HL-60 (cell line): ENCODE data around the gene HOXA11.
A peak's percentile ranks its signal among the peaks of the same experiment; 100 is the strongest.

Experiments used
- DNase-seq, 2 experiments: peaks; one replicate each; pipeline ENCODE4 v3.0.0-alpha.2; 2010 to 2020; ENCODE audit warnings: low read depth in 1 of 2, low spot score in 1 of 2
- H3K27ac ChIP-seq: fragments of 250-450 bp; sonication (Bioruptor Pico); replicated peaks from 2 replicates; pipeline ENCODE4 v1.5.1; 2020; ENCODE audit warnings: mild to moderate bottlenecking, moderate library complexity
- H3K27me3 ChIP-seq: fragments of 250-450 bp; sonication (Bioruptor Pico); 2 replicates; pipeline ENCODE4 v1.5.1; 2021; ENCODE audit warnings: mild to moderate bottlenecking, moderate library complexity; ENCODE audit not compliant: insufficient read depth, poor library complexity, severe bottlenecking
- H3K4me3 ChIP-seq: replicated peaks from 2 replicates; pipeline ENCODE4 v1.5.1; 2011; ENCODE audit warnings: mild to moderate bottlenecking, control low read depth, low read length; ENCODE audit not compliant: insufficient read depth
- GABPA ChIP-seq: IDR thresholded peaks from 2 replicates; pipeline ENCODE4 v1.6.1; 2012; ENCODE audit warnings: low read depth
- POLR2AphosphoS5 ChIP-seq: IDR thresholded peaks from 2 replicates; pipeline ENCODE4 v1.6.1; 2012; ENCODE audit warnings: low read depth
- SPI1 ChIP-seq: IDR thresholded peaks from 2 replicates; pipeline ENCODE4 v1.6.1; 2012; ENCODE audit warnings: low read depth, mild to moderate bottlenecking, borderline replicate concordance
- TF ChIP-seq, protein P1 (sequence below): IDR thresholded peaks from one replicate; pipeline ENCODE4 v1.5.1; 2011; ENCODE audit warnings: low read length, control low read depth, inconsistent platforms; ENCODE audit not compliant: insufficient read depth
- TF ChIP-seq, protein P2 (sequence below): IDR thresholded peaks from 2 replicates; pipeline ENCODE4 v1.6.1; 2012; ENCODE audit warnings: low read depth; ENCODE audit not compliant: insufficient replicate concordance

Gene HOXA11

DNA sequence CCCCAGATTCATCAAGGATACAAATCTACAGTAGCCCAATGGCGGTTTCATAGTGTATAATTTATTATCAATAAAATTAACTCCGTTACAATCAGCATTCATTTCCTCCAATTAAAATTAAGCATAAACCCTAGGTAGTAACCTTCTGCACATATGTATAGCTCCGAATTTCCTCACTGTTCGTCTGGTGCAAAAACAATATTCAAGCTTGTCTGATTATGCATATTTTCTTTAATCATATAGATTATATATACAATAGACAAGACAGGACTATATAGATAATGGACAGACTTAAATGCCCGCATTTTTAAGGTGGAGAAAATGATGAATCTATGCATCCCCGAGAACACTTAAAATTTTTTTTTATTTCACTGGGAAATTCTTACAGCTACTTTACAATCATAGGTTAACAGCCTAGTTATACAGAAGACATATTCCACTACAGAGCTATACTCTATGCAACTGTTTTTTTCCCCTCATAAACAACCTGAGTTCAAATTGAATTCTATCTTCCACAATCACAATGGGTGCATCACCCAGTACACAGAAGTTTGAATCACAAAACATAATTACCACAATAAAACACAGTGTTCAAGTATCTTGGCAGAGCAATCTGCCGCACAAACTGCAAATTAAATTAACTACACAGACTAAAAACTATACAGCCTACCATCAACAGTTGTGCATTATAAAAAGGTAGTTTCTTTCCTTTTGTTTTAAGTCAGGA lies 22.3 kb downstream of the HOXA11 start:
- no peak for TF ChIP-seq POLR2AphosphoS5
- TF ChIP-seq, protein P1, sequence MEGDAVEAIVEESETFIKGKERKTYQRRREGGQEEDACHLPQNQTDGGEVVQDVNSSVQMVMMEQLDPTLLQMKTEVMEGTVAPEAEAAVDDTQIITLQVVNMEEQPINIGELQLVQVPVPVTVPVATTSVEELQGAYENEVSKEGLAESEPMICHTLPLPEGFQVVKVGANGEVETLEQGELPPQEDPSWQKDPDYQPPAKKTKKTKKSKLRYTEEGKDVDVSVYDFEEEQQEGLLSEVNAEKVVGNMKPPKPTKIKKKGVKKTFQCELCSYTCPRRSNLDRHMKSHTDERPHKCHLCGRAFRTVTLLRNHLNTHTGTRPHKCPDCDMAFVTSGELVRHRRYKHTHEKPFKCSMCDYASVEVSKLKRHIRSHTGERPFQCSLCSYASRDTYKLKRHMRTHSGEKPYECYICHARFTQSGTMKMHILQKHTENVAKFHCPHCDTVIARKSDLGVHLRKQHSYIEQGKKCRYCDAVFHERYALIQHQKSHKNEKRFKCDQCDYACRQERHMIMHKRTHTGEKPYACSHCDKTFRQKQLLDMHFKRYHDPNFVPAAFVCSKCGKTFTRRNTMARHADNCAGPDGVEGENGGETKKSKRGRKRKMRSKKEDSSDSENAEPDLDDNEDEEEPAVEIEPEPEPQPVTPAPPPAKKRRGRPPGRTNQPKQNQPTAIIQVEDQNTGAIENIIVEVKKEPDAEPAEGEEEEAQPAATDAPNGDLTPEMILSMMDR: no peak
- no peak for TF ChIP-seq SPI1
- TF ChIP-seq, protein P2, sequence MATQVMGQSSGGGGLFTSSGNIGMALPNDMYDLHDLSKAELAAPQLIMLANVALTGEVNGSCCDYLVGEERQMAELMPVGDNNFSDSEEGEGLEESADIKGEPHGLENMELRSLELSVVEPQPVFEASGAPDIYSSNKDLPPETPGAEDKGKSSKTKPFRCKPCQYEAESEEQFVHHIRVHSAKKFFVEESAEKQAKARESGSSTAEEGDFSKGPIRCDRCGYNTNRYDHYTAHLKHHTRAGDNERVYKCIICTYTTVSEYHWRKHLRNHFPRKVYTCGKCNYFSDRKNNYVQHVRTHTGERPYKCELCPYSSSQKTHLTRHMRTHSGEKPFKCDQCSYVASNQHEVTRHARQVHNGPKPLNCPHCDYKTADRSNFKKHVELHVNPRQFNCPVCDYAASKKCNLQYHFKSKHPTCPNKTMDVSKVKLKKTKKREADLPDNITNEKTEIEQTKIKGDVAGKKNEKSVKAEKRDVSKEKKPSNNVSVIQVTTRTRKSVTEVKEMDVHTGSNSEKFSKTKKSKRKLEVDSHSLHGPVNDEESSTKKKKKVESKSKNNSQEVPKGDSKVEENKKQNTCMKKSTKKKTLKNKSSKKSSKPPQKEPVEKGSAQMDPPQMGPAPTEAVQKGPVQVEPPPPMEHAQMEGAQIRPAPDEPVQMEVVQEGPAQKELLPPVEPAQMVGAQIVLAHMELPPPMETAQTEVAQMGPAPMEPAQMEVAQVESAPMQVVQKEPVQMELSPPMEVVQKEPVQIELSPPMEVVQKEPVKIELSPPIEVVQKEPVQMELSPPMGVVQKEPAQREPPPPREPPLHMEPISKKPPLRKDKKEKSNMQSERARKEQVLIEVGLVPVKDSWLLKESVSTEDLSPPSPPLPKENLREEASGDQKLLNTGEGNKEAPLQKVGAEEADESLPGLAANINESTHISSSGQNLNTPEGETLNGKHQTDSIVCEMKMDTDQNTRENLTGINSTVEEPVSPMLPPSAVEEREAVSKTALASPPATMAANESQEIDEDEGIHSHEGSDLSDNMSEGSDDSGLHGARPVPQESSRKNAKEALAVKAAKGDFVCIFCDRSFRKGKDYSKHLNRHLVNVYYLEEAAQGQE: no peak
- TF ChIP-seq GABPA: no peak
- Histone ChIP-seq H3K27me3 (peaks cover 59% of the 10 kb centered on the region), H3K27ac (no peak overlapping the region), H3K4me3 (no peak overlapping the region)
- no peak for DNase-seq

DNA sequence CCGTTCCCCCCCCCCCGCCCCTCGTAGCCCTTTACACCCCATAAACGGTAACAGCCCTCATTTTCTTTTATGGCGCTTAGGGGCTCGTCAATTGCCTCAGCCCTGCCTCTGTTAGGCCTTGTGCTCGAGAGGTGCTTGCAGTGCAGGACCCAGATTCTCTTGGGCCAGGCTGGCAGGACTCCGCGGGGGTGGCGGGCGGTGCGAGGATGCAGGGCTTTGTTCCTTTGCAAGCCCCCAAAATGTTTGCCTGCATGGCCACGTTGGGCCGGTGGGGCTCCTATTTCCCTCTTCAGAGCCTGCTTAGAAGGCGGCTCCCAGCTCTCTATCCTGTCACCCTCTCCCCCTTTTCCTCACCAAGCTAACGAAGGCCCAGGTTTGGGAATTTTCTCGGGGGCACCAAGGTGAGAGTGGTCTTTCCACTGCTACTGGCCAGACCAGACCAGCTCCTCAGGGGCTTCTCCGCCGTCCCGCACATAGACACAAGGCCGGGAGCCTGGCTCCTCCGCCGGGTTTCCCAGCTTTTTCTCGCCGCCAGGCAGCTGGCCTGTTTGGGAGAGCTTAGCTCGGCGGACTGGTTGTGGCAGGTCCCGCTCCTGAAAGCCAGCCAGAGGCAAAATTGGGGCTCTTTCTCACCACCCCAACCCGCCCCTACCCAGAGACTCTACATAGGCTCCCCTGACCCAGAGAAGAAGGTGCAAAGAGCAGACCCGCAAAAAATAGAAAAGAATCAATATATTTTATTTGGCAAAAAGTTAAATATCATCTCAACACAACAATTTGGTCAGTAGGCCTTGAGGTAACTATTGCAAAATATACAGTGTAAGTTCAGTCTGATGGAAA lies 23.1 kb downstream of the HOXA11 start:
- DNase-seq: no peak
- H3K4me3 ChIP-seq: peak overlapping the region; percentile 74; the same call in 1 of the 2 replicates
- H3K27me3 ChIP-seq: peaks cover 59% of the 10 kb centered on the region
- TF ChIP-seq, protein P2: no peak
- TF ChIP-seq POLR2AphosphoS5 (no peak), SPI1 (no peak), GABPA (no peak)
- TF ChIP-seq, protein P1: no peak
- no peak overlapping the region for H3K27ac ChIP-seq

DNA sequence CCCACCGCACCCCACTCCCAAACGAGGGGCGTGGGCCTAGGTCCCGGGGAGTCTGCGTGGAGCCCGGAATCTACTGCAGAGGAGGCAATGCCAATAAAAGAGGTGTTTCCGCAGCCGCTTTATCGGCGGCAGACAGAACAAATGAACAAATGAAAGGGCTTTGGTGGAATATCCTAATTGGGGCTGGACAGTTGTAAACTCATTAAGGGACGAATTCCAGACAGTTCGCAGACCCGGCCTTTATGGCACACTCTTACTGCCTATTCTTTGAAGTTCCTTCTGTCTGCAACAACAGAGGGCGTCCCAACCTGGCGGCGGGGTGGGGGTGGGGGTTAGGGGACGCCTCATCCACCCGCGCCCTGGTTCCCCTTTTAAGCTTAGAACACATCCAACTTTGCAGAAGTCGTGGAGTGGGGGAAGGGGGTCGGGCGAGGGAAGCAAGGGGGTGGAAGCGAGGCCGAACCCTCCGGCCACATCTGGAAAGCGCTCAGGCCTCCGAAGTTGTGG lies 23.8 kb downstream of the HOXA11 start:
- peaks cover 57% of the 10 kb centered on the region for H3K27me3 ChIP-seq
- H3K27ac ChIP-seq: peak overlapping the region; percentile 53
- no peak for TF ChIP-seq POLR2AphosphoS5
- peak; percentile 65; the same call in 1 of the 2 replicates for TF ChIP-seq SPI1
- TF ChIP-seq, protein P2: no peak
- TF ChIP-seq GABPA: no peak
- TF ChIP-seq, protein P1: no peak
- DNase-seq: peak in 1 of 2 experiments; percentile 82
- H3K4me3 ChIP-seq: peak overlapping the region; percentile 74
